DOHH2 (cell line): ENCODE results near the gene PPT2.

Experiments used
- EZH2phosphoT487 ChIP-seq: fragments of 200-600 bp; sonication (generic); IDR thresholded peaks from 2 replicates; pipeline ENCODE4 v1.6.1; 2017; ENCODE audit warnings: borderline replicate concordance, mild to moderate bottlenecking, antibody characterized with exemption, low read length, moderate library complexity, mixed read lengths
- TF ChIP-seq, protein P1 (sequence below): fragments of 200-600 bp; sonication (generic); IDR thresholded peaks from one replicate; pipeline ENCODE4 v1.5.1; 2014; ENCODE audit warnings: antibody characterized with exemption, mild to moderate bottlenecking, low read depth, low read length; ENCODE audit not compliant: poor library complexity, severe bottlenecking

DNA sequence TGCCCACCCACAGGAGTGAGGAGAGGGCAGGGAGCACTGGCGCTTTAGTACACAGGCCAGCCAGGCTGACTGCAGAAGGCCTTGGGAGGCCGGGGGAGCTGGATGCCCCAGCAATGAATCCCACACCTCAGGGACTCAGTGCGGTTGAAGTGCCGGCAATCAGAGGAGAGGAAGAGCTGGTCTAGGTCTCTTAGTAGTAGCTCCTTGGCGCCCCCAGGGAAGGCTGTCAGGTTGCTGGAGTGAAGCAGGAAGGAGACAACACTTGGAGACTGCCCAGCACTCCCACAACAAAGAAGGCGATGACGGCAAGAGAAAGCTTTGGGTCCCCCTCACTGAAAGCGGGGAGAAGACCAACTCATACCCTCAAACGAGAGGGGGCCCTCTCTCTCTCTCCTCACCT lies 36.5 kb upstream of the PPT2 start:
- TF ChIP-seq, protein P1, sequence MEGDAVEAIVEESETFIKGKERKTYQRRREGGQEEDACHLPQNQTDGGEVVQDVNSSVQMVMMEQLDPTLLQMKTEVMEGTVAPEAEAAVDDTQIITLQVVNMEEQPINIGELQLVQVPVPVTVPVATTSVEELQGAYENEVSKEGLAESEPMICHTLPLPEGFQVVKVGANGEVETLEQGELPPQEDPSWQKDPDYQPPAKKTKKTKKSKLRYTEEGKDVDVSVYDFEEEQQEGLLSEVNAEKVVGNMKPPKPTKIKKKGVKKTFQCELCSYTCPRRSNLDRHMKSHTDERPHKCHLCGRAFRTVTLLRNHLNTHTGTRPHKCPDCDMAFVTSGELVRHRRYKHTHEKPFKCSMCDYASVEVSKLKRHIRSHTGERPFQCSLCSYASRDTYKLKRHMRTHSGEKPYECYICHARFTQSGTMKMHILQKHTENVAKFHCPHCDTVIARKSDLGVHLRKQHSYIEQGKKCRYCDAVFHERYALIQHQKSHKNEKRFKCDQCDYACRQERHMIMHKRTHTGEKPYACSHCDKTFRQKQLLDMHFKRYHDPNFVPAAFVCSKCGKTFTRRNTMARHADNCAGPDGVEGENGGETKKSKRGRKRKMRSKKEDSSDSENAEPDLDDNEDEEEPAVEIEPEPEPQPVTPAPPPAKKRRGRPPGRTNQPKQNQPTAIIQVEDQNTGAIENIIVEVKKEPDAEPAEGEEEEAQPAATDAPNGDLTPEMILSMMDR = no peak
- no peak for TF ChIP-seq EZH2phosphoT487
